Liver (tissue), 9 donors: ENCODE data around the gene GALNTL6. TPM values are rescaled to one million over a fixed set of nuclear protein-coding genes. Genes with fewer than 3 reads are reported as not detected.

Experiments used
- DNase-seq: peaks from one replicate; pipeline ENCODE4 v3.0.0-alpha.2; 2017; ENCODE audit warnings: low spot score
- H3K27ac ChIP-seq, 2 donors: one replicate each; pipeline ENCODE4 v1.7.0; 2013; ENCODE audit warnings: inconsistent platforms in 2 of 2, low read length in 2 of 2, control low read depth in 1 of 2, low read depth in 1 of 2, mild to moderate bottlenecking in 1 of 2
- H3K27me3 ChIP-seq, 4 donors: one replicate each; pipeline versions ENCODE4 v1.6.1 to v1.7.0; 2013; ENCODE audit warnings: low read length in 3 of 4, inconsistent platforms in 1 of 4, mild to moderate bottlenecking in 1 of 4, moderate library complexity in 1 of 4; ENCODE audit not compliant: control insufficient read depth in 4 of 4, insufficient read depth in 4 of 4
- H3K36me3 ChIP-seq, 4 donors: one replicate each; pipeline versions ENCODE4 v1.6.1 to v1.7.0; 2013; ENCODE audit warnings: low read length in 3 of 4, mild to moderate bottlenecking in 3 of 4, low read depth in 1 of 4, moderate library complexity in 1 of 4; ENCODE audit not compliant: control insufficient read depth in 4 of 4, insufficient read depth in 3 of 4
- H3K4me1 ChIP-seq, 4 donors: one replicate each; pipeline versions ENCODE4 v1.6.1 to v1.7.0; 2013; ENCODE audit warnings: low read length in 3 of 4, mild to moderate bottlenecking in 3 of 4, moderate library complexity in 1 of 4; ENCODE audit not compliant: control insufficient read depth in 4 of 4, insufficient read depth in 4 of 4
- H3K4me3 ChIP-seq, 3 donors: one replicate each; pipeline versions ENCODE4 v1.6.1 to v1.7.0; 2013; ENCODE audit warnings: low read length in 3 of 3, control low read depth in 1 of 3, low read depth in 1 of 3, mild to moderate bottlenecking in 1 of 3
- H3K9ac ChIP-seq, 2 donors: one replicate each; pipeline ENCODE4 v1.7.0; 2013; ENCODE audit warnings: low read length in 2 of 2, mild to moderate bottlenecking in 2 of 2, moderate library complexity in 2 of 2, control low read depth in 1 of 2, low read depth in 1 of 2
- H3K9me3 ChIP-seq, 4 donors: one replicate each; pipeline versions ENCODE4 v1.6.1 to v1.7.0; 2013; ENCODE audit warnings: low read length in 3 of 4; ENCODE audit not compliant: control insufficient read depth in 4 of 4
- CTCF ChIP-seq: fragments of 150-350 bp; IDR thresholded peaks from 2 replicates; pipeline ENCODE4 v1.5.1; 2017; ENCODE audit warnings: improper control_type of control experiment, low read depth, low read length; ENCODE audit not compliant: missing input control
- EGR1 ChIP-seq, 2 donors: IDR thresholded peaks; 2 replicates each; pipeline ENCODE4 v1.6.1; 2016 to 2018; ENCODE audit warnings: antibody characterized with exemption in 2 of 2, low read depth in 2 of 2
- FOXA1 ChIP-seq: IDR thresholded peaks from 2 replicates; pipeline ENCODE4 v1.6.1; 2016; ENCODE audit warnings: antibody characterized with exemption
- FOXA2 ChIP-seq: IDR thresholded peaks from 2 replicates; pipeline ENCODE4 v1.6.1; 2016; ENCODE audit warnings: antibody characterized with exemption
- GABPA ChIP-seq, 2 donors: IDR thresholded peaks in 1 of 2; conservative IDR thresholded peaks in 1 of 2; 2 replicates each; pipeline ENCODE4 v1.6.1; 2016; ENCODE audit warnings: antibody characterized with exemption in 2 of 2, mild to moderate bottlenecking in 1 of 2, moderate library complexity in 1 of 2
- HNF4A ChIP-seq, 2 donors: conservative IDR thresholded peaks; 2 replicates each; pipeline ENCODE4 v1.6.1; 2016; ENCODE audit warnings: antibody characterized with exemption in 2 of 2, mild to moderate bottlenecking in 2 of 2
- HNF4G ChIP-seq: IDR thresholded peaks from 2 replicates; pipeline ENCODE4 v1.6.1; 2016; ENCODE audit warnings: antibody characterized with exemption
- JUND ChIP-seq, 2 donors: IDR thresholded peaks; 2 replicates each; pipeline ENCODE4 v1.6.1; 2016; ENCODE audit warnings: antibody characterized with exemption in 2 of 2
- NR2F2 ChIP-seq: IDR thresholded peaks from 2 replicates; pipeline ENCODE4 v1.6.1; 2016; ENCODE audit warnings: antibody characterized with exemption
- RAD21 ChIP-seq, 2 donors: IDR thresholded peaks; 2 replicates each; pipeline ENCODE4 v1.6.1; 2016; ENCODE audit warnings: antibody characterized with exemption in 2 of 2, mild to moderate bottlenecking in 2 of 2
- REST ChIP-seq: IDR thresholded peaks from 2 replicates; pipeline ENCODE4 v1.6.1; 2016; ENCODE audit warnings: antibody characterized with exemption, mild to moderate bottlenecking
- RXRA ChIP-seq, 2 donors: IDR thresholded peaks; 2 replicates each; pipeline ENCODE4 v1.6.1; 2017 to 2018; ENCODE audit warnings: antibody characterized with exemption in 2 of 2, mild to moderate bottlenecking in 1 of 2
- SP1 ChIP-seq: IDR thresholded peaks from 2 replicates; pipeline ENCODE4 v1.6.1; 2018; ENCODE audit warnings: antibody characterized with exemption, mild to moderate bottlenecking
- TAF1 ChIP-seq: conservative IDR thresholded peaks from 2 replicates; pipeline ENCODE4 v1.6.1; 2016; ENCODE audit warnings: antibody characterized with exemption, mild to moderate bottlenecking
- YY1 ChIP-seq: IDR thresholded peaks from 2 replicates; pipeline ENCODE4 v1.6.1; 2016; ENCODE audit warnings: antibody characterized with exemption, mild to moderate bottlenecking
- ZBTB33 ChIP-seq: IDR thresholded peaks from 2 replicates; pipeline ENCODE4 v1.6.1; 2016; ENCODE audit warnings: antibody characterized with exemption
- WGBS: extraction: QIAGEN DNeasy Blood & Tissue Kit; methylation state at CpG from one replicate; pipeline ENCODE4 v1.1.7; 2013; 5-methylcytosine and 5-hydroxymethylcytosine counted together
- polyA plus RNA-seq, 2 donors: library from polyadenylated mRNA; stranded (reverse) in 1 of 2; unstranded in 1 of 2; fragments of 200-250 nt in 1 of 2; fragments of >200 nt in 1 of 2; fragmentation: Nextera tagmentation in 1 of 2; extraction: Ambion mirVana in 1 of 2; gene quantifications; one replicate each; pipeline versions ENCODE4 v1.2.1 to v1.2.3, GENCODE V29; 2013 to 2015
- total RNA-seq, 2 donors: library from RNA; depleted of rRNA; stranded (reverse); fragments of >200 nt; gene quantifications; one replicate each; pipeline ENCODE4 v1.2.3, GENCODE V29; 2014
- TF ChIP-seq, protein P1 (sequence below): IDR thresholded peaks from 2 replicates; pipeline ENCODE4 v1.6.1; 2016; ENCODE audit warnings: antibody characterized with exemption
- TF ChIP-seq, protein P2 (sequence below): IDR thresholded peaks from 2 replicates; pipeline ENCODE4 v1.6.1; 2016; ENCODE audit warnings: antibody characterized with exemption
- donor health status: healthy.
- donor health status: healthy.
- donor health status: healthy.
- donor health status: healthy.
- donor health status: healthy.

The GALNTL6 gene
- total and polyA plus RNA-seq, 4 donors, result 0.06 to 0.08 TPM; not detected in 2

GRCh38 chr4:172202480-172203076, 389.4 kb downstream of the GALNTL6 start:
- H3K27me3 ChIP-seq, result peaks cover 0 to 2% (median 0%) of the 10 kb centered on the region in 4 donors
- TF ChIP-seq SP1 (no peak), CTCF (peak; percentile 31), RAD21 (IDR thresholded peaks at IDR 0.05) (peak; percentile 67 to 71)
- H3K4me3 ChIP-seq, result no peak overlapping the region
- DNase-seq, result no peak
- no peaks in the 10 kb centered on the region for H3K36me3 ChIP-seq
- H3K27ac ChIP-seq, result no peak overlapping the region
- H3K9me3 ChIP-seq, result no peaks in the 10 kb centered on the region
- no peak overlapping the region for H3K9ac ChIP-seq
- no peaks in the 10 kb centered on the region for H3K4me1 ChIP-seq

GRCh38 chr4:172207258-172207657, 394.1 kb downstream of the GALNTL6 start:
- H3K27ac ChIP-seq, result no peak overlapping the region
- no peak for DNase-seq
- H3K27me3 ChIP-seq, result peaks cover 0 to 3% (median 0%) of the 10 kb centered on the region in 4 donors
- no peaks in the 10 kb centered on the region for H3K36me3 ChIP-seq
- no peak overlapping the region for H3K9ac ChIP-seq
- H3K9me3 ChIP-seq, result no peaks in the 10 kb centered on the region
- H3K4me3 ChIP-seq, result no peak overlapping the region
- 41% methylated on average over 3 of the region's 3 CpGs for whole genome bisulfite sequencing
- no peaks in the 10 kb centered on the region for H3K4me1 ChIP-seq
- TF ChIP-seq NR2F2 (no peak), CTCF (no peak), HNF4G (no peak), FOXA2 (no peak), YY1 (no peak), TAF1 (no peak), SP1 (no peak), GABPA (IDR thresholded peaks at IDR 0.05 in 1 of 2, conservative IDR thresholded peaks at IDR 0.05 in 1 of 2) (no peak), RXRA (IDR thresholded peaks at IDR 0.05) (no peak), RAD21 (IDR thresholded peaks at IDR 0.05) (no peak), REST (no peak), HNF4A (conservative IDR thresholded peaks at IDR 0.05) (no peak), FOXA1 (no peak), JUND (IDR thresholded peaks at IDR 0.05) (no peak), EGR1 (IDR thresholded peaks at IDR 0.05; ENCODE audit: low read depth in 2 of 2) (no peak), ZBTB33 (no peak)
- TF ChIP-seq, protein P1, sequence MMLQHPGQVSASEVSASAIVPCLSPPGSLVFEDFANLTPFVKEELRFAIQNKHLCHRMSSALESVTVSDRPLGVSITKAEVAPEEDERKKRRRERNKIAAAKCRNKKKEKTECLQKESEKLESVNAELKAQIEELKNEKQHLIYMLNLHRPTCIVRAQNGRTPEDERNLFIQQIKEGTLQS, result no peak
- TF ChIP-seq, protein P2, sequence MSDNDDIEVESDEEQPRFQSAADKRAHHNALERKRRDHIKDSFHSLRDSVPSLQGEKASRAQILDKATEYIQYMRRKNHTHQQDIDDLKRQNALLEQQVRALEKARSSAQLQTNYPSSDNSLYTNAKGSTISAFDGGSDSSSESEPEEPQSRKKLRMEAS, result no peak
